GM10847 (cell line): ENCODE results near the gene AGBL3.

ENCODE experiments used
- POLR2A ChIP-seq: IDR thresholded peaks from 2 replicates; pipeline ENCODE4 v1.6.1; 2011; ENCODE audit not compliant: insufficient read length; ENCODE audit errors: extremely low read depth

Gene AGBL3

GRCh38 chr7:134949171-134949570 is 37.1 kb upstream of the AGBL3 start:
- TF ChIP-seq POLR2A, result no peak

- TF ChIP-seq POLR2A, result no peak
Measured at GRCh38 chr7:134954197-134955082, 31.9 kb upstream of the AGBL3 start.

DNA sequence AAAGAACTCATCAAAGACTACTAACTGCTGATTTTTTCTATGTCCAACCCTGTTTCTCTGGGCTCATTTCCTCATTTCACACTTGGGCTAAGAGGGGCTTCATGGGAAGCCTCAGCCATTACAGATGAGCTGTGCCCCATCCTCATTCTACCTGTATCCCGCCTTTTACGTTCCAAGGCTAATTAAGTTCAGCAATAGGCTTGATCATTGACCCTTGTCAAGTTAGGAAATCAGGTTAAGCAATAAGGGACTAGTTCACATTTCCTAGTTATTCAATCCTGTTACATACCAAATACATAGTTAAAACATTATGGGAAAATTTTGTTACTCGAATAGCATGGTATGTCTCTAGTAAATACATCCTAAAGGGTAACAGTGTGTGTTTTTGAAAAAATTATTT is 29.3 kb upstream of the AGBL3 start:
- TF ChIP-seq POLR2A, result no peak

GRCh38 chr7:134959810-134960209 is 26.5 kb upstream of the AGBL3 start:
- TF ChIP-seq POLR2A, result no peak

DNA sequence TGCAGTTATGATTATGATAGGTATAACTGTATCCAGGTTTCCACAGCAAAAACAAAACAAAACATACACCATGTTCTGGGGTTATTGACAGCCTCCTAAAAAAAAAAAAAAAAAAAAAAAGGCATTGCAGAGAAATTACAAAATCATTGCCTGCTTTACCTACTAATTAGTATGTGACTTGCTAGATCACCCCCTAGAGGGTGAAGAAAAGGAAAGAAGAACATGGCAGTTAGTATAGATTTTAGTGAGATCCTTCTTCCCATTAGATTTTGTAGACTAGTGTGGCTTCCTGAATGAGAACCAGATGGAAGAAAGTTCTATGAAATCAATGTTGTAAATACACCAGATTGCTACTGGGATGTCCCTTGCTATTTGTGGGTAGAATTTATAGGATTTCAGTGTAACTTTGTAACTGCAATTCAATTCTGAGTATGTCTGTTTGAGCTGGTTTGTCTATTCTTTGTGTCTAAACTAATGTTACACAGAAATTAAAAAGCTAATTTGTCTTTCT is 24.0 kb upstream of the AGBL3 start:
- TF ChIP-seq POLR2A, result no peak

DNA sequence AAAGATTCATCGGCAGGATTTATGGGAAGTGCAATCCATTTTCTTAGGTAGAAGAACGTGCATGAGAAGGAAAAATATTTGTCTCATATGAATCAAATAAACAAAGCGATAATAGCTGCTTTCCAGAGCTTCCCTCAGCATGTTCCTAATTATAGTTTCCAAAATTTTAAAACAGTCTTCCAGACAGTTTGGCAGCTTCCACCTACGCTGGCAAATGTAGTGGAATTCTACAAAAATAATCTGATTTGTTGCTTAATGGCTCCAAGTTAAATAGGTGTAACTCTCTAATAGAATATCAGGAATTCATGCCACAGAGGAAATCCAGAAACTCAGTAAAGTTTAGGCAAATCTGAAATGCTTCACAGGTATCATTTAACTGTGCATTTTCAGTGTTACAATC is 23.3 kb upstream of the AGBL3 start:
- no peak for TF ChIP-seq POLR2A

DNA sequence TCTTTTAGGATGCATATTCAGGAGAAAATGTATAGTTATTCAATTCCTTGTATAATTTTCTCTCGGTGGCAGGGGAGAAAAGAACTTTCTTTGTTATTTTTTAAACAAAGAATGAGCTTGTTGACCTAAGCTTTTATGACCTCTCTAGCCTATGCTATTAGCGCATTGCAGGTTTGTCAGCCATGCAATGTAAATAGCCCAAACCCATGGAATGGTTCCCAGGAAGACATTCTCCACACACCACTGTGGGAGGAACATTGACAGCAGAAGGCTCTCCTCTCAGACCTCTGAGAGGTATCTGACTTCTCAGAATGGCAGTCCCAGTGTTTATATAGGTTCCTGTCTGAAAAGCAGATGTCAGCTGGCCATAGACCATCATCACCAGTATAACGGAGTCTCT is 19.6 kb upstream of the AGBL3 start:
- TF ChIP-seq POLR2A, result no peak

DNA sequence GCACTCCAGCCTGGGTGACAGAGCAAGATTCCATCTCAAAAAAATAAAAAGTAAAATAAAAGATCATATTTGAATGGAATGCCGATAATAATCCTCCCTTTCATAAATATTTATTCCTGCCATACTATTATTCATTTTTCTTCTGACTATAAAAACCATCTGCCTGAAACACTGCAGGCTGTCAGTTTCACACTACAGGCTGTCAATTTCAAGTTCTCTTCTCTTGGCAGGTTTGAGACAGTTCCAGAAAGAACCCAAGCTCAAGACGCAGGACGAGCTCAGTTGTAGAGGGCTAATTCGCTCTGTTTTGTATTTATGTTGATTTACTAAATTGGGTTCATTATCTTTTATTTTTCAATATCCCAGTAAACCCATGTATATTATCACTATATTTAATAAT is 18.2 kb upstream of the AGBL3 start:
- no peak for TF ChIP-seq POLR2A

GRCh38 chr7:134985894-134986362 is 380 bp upstream of the AGBL3 start:
- TF ChIP-seq POLR2A, result no peak

DNA sequence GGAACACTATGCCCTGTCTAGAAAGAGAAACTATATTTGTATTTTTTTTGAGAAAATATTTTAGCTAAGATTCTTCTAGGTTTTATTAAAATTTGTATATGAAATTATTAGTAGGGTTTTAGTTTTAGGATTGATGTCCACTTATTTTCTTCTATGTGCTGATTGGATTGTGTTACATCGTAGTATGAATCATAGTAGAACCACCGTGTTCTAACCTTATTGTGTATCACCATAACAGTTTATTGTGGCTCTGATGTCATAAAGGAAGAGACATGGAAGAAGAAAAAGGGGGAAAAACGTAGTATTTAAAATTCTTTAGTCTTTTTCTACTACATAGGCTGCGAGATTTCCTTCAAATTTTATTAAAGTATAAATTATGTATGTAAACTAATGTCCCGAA is 1.9 kb downstream of the AGBL3 start:
- no peak for TF ChIP-seq POLR2A

DNA sequence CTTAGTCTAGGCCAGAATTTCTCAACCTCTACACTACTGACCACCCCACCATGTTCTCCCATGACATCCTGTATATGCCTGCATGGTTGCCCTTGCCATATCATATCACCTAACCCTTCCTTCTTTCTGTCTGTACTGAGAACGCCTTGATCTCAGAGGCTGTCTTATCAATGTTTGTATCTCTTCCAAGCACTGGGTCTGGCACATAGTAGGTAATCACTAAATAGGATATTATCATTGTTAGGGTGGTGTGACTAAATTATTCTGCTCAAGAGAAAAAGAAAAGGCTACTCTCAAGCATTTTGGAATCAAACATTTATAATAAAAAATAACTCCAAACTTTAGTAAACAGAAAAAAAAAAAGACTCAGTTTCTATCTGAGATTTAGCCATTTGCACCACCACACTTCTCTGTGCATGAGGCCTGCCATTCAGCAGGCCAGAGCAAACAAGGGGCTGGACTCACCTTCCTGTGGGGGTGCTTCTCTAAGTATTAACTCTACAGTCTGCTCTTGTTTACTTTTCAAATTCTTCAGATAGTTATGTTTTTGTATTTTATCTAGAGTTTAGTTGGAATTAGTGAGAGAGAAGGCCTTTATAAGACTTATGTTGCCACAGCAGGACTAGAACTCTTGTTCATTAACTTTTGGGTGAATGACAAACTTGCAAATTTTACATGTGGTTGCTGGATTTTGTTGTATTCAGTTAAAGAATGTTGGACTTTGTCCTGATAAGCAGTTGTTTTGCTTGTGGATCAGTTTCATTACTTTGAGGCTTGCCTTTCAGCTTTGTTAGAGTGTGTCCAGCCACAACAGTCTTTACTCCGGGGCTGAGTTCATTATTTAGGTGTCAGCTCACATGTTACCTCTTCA is 5.4 kb downstream of the AGBL3 start:
- TF ChIP-seq POLR2A, result no peak

GRCh38 chr7:134992626-134993179 is 6.4 kb downstream of the AGBL3 start:
- TF ChIP-seq POLR2A, result no peak

DNA sequence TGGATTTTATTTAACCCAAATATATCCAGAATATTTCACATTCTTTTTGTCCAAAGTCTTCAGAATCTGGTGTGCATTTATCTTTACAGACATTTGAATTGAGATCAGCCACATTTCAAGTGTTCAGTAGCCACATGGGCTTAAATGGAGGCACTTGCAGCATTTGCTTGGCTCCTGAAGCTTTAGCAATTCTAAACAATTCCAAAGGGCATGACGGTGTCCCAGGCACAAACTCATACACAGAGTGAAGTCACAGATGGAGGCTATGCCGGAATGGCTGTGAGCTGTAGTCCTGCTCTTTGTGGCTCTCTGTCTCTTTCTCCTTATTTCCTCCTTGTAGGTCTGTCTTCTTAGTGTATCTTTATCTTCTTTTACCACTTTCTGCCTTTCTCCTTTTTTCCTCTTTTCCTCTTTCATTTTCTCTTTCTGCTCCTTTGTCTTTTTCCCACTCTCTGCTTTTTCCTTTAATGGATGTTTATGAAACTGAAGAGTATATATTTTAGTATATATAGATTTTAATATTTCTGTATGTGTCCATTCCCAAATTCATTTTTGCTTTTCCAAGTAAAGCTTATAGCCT is 7.7 kb downstream of the AGBL3 start:
- TF ChIP-seq POLR2A, result no peak

GRCh38 chr7:134995239-134996096 is 9.2 kb downstream of the AGBL3 start:
- TF ChIP-seq POLR2A, result no peak
